A172 (cell line): Measurements from ENCODE around the gene TMEM117. TPM values are rescaled to one million over a fixed set of nuclear protein-coding genes. Genes with fewer than 3 reads are reported as not detected.
"Not testable (repeated sequence)": the region's sequence is repeated elsewhere in the genome, so short reads cannot be mapped to it uniquely, and the experiment has no call there.

Experiments used
- DNase-seq: peaks from one replicate; pipeline ENCODE4 v3.0.0-alpha.2; 2015; ENCODE audit warnings: low spot score
- total RNA-seq: library from RNA; depleted of rRNA; stranded (reverse); fragments of >200 nt; shearing (Covaris generic); gene quantifications from 2 replicates; pipeline ENCODE4 v1.2.3, GENCODE V29; 2014

TMEM117 gene
- total RNA-seq, 1 experiment from 2014 or later, result 12.2 TPM

- DNase-seq, result no peak
Observed at GRCh38 chr12:43840338-43840737, 4.5 kb downstream of the TMEM117 start.

- no peak for DNase-seq
Observed at GRCh38 chr12:43841253-43841652, 5.4 kb downstream of the TMEM117 start.

- no peak for DNase-seq
Observed at GRCh38 chr12:43842259-43842658, 6.4 kb downstream of the TMEM117 start.

GRCh38 chr12:43847425-43848225, 11.7 kb downstream of the TMEM117 start:
- DNase-seq, result peak; percentile 61

GRCh38 chr12:43848226-43848507, 12.3 kb downstream of the TMEM117 start:
- DNase-seq, result no peak

- DNase-seq, result peak; percentile 4
Observed at GRCh38 chr12:43848786-43849185, 12.9 kb downstream of the TMEM117 start.

- no peak for DNase-seq
Observed at GRCh38 chr12:43852744-43853143, 16.9 kb downstream of the TMEM117 start.

DNA sequence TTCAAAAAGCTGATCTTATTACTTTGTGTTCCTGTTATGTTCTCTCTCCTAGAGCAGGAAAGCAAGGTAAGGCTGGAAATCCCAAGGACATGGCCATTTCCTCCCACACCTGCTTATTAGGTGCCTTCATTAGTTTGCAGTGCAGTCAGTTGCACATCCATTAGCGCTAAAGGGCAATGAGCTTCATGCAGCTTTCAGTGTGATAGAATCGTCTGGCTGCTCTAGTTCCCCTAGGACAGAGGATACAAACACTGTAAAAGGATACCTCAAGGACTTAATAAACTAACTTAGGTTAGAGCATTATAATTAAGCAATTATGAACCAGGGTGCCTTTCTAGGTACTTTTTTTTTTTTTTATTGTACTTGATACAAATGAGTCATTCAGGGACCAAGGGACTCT, 21.1 kb downstream of the TMEM117 start:
- DNase-seq, result no peak

DNA sequence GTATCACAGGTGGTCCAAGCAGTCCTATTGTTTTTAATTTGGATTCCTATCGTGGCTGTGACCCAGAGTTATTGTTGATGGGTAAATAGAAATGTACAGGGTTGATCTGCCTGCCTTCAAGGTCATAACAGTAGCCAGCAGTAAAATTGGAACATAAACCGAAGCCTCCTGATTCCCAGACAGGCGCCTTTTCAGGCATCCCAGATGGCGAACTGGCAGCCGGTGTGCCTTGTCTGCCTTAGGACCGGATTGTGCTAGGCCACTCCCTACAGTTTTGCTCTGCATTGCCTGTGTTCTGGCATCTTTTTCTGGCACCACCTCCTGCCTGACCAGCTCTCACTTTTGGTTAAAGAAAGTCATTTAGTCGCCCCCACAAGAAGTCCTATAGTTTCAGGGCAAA, 22.2 kb downstream of the TMEM117 start:
- DNase-seq, result no peak

GRCh38 chr12:43858991-43859390, 23.1 kb downstream of the TMEM117 start:
- DNase-seq, result no peak

DNA sequence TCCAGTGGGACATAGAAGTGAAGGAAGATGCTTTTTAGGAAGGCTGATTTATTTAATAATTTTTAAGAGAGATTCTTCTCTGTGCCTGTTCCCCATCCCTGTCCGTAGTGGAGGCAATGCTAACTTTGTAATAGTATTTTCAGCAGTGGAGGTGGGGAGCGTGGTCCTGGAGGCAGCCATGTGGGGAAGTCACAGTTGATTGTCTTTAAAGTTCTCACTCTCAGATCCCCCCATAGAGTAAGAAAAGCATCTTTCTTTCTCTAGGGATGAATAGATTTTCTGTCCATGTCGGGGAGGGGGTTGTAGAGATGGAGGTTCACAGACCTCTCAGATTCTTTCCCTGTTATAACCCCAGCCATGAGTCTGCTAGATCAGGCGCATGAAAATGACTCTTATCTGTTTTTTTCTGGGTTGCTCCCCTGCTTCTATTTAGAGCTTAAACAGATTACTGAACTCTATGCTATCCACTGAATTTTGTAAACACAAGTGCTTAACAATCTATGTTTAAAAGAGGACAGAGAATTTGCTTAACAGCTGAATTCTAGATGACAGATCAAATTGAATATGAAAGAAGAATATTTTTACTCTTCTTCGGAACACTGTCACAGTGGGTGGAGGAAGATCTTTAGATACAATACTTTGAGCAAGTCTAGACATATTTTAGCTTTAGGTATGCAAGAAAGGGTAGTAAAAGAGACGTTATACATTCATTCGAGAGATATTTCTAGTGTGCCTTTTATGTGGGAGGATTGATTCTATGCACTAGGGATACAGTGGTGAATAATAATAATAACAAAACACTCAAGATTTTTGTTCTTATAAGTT, 25.3 kb downstream of the TMEM117 start:
- DNase-seq, result no peak

DNA sequence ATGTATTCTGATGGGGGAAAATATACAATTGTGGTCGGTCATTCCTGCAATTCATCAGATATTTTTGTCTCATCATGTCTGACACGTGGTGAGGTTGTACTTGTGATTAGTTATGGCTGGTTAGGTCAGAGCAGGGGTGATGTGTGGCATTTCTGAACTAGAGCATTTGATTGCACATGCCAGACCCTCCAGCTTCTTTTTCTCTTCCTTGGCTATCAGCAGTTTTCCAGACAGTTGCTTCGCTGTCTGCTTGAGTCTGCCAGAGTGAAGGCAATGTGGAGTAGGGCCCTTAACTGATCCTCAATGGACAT, 25.9 kb downstream of the TMEM117 start:
- no peak for DNase-seq

DNA sequence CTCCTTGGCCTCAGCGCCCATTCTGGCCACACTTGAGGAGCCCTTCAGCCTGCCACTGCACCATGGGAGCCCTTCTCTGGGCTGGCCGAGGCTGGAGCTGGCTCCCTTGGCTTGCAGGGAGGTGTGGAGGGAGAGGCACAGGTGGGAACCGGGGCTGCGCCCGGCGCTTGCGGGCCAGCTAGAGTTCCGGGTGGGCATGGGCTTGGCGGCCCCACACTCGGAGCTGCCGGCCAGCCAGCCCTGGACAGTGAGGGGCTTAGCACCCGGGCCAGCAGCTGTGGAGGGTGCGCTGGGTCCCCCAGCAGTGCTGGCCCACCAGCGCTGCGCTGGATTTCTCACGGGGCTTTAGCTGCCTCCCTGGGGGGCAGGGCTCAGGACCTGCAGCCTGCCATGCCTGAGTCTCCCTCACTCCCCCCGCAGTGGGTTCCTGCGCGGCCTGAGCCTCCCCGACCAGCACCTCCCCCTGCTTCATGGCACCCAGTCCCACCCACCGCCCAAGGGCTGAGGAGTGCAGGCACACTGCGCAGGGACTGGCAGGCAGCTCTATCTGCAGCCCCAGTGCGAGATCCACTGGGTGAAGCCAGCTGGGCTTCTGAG, 28.0 kb downstream of the TMEM117 start:
- no peak for DNase-seq

GRCh38 chr12:43864557-43864956, 28.7 kb downstream of the TMEM117 start:
- DNase-seq, result not testable (repeated sequence)

DNA sequence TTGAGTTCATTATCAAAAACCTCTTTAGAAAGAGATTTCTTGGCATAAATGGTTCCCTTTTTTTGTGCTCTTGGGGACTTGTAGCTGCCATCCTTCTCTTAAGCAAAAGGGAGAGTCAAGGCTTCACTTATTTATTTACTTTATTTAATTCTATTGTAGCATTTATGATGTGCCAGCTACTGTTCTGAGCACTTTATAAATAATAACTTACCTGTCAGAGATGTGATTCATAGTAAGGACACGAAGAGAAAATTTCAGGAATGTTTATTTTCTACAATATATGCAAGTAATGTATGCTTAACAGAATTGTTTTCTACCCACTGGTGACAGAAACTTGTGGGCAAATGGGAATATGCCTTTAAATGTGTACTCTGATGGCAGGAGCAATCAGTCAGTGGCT, 33.3 kb downstream of the TMEM117 start:
- no peak for DNase-seq

- not testable (repeated sequence) for DNase-seq
Observed at GRCh38 chr12:43869765-43870164, 33.9 kb downstream of the TMEM117 start.

DNA sequence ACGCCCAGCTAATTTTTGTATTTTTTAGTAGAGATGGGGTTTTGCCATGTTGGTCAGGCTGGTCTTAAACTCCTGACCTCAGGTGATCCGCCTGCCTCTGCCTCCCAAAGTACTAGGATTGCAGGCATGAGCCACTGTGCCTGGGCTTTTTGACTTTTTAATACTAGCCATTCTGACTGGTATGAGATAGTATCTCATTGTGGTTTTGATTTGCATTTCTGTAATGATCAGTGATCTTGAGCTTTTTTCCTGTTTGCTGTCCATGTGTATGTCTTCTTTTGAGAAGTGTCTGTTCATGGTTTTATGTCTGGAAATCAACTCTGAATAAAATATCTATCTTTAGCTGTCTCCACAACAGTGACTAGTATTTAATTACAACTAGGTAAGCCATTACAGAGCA, 35.4 kb downstream of the TMEM117 start:
- not testable (repeated sequence) for DNase-seq

GRCh38 chr12:43872396-43872795, 36.5 kb downstream of the TMEM117 start:
- no peak for DNase-seq

DNA sequence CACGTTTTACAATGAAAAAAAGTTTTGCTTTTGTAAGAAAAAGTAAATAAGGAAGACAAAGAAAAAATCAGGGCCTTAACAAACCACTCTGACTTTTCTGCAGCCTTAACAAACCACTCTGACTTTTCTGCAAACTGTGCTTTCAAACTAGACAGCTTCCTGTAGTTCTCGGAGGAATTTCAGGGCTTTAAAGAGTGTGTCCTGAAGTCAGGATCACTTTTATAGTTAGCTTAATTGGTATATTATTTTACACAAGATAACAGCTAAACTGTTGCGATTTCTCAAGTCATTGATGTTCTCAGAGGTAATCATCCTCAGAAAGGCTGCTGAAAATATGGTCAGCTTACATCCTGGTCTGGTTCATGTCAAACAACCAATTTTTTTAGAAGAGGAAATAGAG, 42.2 kb downstream of the TMEM117 start:
- no peak for DNase-seq

DNA sequence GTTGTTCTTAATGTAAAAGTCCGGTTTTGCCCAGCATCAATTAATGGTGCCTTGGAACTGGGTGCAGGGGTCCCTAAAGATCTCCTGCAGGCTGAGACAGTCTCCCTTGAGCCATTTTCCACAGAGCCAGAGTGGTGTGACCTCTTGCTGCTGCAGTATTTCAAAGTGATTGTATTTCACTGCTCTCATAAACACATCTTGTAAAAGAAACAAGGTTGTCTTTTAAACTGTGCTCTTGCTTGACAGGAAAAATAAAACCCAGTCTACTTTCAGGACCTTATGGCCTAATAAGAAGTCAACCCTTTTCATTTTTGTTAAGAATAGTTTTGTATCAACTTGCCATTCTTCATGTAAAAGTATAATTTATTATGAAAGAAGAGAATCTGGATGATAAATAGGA, 44.7 kb downstream of the TMEM117 start:
- DNase-seq, result no peak

GRCh38 chr12:43882578-43883178, 46.8 kb downstream of the TMEM117 start:
- DNase-seq, result peak; percentile 38

GRCh38 chr12:43883311-43883710, 47.4 kb downstream of the TMEM117 start:
- no peak for DNase-seq

- DNase-seq, result no peak
Observed at GRCh38 chr12:43883748-43884147, 47.9 kb downstream of the TMEM117 start.
